HG02884 (cell line): ENCODE data around the gene LRIG2.
"Not testable (repeated sequence)": the region's sequence is repeated elsewhere in the genome, so short reads cannot be mapped to it uniquely, and the experiment has no call there.

Experiments used
- ATAC-seq: cut with Tn5 transposase; IDR thresholded peaks from one replicate; pipeline ENCODE4 v1.9.1; 2021; ENCODE audit warnings: mild to moderate bottlenecking, moderate library complexity; ENCODE audit not compliant: unreplicated experiment

LRIG2 gene

DNA sequence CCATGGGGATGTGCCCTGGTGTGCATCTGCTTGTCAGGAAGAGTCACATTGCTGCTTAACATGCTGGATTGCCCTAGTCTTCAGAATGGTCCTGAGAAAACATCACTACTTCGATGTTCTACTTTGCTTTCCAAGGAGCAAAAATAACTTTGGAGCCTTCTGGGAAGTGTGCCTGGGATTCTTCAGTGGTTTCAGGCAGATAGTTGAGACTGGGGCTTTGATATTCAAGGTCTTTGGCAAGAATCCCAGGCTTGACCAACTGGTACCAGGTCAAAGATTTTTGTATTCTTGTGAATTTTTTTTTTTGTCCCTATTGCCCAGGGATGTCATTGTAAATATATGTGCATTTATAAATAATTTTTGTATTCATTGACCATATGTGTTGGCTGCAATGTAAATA is 51.4 kb downstream of the LRIG2 start:
- no peak for ATAC-seq

DNA sequence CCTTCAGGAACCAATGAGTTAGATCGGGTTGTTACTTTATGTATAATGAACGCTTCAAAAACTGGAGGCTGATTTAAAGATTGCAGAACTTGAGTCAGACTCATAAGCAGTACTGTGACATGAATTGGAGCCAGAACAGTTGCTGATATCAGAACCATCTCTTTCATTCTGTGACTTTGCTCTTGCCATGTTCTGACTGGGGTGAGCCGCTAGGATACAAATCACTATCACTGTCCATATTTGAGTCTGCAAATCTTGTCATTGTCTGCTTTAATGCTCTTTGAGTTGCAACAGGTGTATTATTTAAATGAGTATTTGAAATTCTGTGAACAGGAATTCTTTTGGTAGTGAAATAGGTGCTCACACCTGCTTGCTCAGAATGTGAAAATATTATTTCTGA is 52.5 kb downstream of the LRIG2 start:
- no peak for ATAC-seq

DNA sequence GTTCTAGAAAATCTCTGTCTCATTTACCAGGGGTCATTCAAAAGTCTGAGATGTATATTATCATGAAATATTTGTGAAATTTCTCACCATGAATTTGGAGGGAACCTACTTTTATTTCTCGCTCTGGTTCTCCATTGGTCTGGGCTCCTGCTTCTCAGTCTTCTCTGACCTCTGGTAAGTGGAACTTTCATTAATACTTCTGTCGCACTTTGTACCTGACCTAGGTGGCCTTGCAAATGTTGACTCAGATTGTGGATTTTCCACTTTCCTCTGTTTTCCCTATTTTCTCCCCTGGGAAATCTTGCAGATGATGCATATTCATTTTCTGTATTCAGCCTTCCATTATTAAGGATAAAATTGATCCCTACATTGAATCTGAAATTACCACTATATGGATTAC is 53.2 kb downstream of the LRIG2 start:
- no peak for ATAC-seq

DNA sequence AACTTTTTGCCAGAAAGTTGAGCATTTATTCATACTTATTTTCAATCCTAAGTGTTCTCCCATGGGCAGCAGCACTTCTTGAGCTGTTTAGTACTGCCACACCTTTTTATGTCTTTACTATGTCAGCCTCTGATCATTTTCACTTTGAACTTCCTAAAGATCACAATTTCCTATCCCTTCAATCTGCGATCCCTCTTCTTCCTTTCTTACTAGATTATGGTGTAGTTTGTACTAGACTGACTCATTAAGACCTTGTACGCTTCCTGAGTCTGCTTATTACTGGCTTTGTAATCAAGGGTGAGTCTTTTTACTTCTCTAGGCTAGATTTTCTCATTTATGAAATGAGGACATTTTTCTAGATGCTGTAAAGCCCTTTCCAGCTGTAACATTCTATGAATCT is 55.1 kb downstream of the LRIG2 start:
- no peak for ATAC-seq

DNA sequence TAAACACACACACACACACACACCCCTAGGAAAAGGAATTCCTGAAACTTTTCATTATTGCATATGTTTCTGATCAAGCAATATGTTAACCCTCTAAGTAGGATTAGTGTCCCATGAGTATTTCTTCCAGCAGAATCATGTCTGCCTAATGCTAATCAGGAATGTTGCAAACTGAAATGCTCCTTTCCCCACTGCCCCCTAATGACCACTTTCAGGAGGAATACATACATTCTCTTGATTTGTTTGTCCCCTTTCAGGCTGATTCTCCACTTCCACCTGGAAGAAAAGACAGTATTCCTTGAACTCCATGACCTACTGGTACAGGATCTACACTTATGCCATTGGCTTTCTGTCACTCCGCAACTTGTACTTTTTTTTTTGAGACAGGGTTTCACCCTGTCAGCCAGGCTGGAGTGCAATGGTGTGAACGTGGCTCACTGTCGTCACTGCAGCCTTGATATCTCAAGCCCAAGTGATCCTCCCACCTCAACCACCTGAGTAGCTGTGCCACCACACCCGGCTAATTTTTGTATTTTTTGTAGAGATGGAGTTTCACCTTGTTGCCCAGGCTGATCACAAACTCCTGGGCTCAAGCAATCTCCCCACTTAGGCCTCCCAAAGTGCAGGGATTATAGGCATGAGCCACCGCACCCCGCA is 56.7 kb downstream of the LRIG2 start:
- ATAC-seq = no peak

DNA sequence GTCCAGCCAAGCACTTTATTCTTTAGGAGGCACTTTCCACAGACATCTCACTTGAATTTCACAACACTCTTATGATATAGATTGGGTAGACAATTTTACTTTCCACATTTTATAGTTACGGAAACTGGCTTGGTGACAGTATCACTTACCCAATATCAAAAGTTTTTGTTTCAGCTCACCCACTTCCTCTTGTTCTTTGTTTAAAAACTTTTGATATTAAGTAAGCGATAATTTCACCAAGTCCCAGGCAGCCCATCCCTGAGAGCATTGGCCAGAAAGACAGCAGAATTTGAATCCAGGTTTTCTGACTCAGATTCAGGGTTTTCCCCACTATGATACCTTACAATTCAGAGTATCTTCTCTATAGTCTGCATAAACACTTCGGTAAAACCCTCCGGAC is 60.0 kb downstream of the LRIG2 start:
- no peak for ATAC-seq

DNA sequence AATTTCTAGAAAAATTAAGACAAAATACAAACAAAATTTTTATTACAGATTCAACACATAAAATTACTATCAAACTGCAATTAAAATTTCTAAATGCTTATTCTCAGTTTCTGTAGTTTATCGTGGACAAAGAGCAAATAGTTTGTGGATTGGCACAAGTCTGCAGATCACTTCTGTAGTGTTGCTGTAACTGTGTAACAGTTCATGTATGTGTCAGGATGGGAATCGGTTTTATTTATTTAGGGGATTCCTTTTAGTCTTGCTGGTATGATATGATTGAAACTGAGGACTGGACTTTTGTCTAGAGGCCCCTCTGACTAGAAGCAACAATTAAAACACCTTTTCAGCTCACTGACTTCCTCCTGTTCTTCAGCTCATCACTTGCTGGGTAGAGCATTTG is 60.8 kb downstream of the LRIG2 start:
- ATAC-seq = no peak

DNA sequence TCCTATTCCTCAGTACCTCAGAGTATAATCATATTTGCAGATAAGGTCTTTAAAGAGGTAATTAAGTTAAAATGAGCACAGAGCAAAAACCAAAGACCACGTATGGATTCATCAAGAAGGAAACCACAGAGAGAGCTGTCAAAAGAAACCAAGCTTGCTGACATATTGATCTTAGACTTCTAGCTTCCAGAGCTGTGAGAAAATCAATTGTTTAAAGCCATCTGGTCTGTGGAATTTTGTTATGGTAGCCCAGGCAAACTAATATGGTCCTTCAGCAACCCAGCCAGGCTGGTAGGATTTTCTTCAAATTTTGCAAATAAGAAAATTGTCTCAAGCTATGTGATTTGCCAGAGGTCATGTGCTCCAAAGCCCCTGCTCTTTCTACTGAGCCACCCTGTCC is 62.5 kb downstream of the LRIG2 start:
- ATAC-seq = no peak

DNA sequence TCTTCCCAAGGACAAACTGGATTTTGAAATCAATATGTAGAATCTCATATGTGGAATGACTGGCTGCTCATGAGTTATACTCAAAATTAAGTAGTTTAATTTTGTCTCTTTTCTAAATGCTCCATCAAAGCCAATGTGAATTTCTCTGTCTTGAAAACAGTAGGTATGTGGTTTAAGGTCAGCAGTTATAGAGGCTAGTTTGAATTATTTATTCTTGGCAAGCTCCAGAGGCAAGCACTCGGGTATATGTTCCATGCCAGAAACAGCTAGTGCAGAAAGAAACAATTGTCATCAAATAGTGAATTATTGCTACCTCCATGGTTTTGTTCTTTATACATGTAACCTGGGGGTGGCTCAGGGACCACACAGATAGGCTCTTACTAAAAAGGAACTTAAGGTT is 63.5 kb downstream of the LRIG2 start:
- ATAC-seq = no peak

DNA sequence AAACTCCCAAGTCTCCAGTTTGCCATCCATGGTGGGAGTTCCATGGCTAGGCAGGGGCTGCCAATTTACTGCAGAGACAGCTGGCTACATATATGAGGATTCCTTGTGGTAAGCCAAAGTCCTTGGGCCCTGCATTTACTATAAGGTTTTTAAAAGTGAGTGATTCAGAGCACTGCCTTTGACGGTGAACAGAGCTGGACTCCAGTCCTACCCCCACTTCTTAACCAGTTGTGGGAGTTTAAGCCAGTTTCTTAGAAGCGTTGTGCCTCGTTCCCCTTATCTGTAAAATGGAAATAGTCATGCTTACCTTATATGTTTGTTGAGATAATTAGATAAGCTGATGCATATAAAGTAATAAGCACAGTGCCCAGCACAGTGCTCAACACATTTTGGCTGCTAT is 64.6 kb downstream of the LRIG2 start:
- no peak for ATAC-seq

DNA sequence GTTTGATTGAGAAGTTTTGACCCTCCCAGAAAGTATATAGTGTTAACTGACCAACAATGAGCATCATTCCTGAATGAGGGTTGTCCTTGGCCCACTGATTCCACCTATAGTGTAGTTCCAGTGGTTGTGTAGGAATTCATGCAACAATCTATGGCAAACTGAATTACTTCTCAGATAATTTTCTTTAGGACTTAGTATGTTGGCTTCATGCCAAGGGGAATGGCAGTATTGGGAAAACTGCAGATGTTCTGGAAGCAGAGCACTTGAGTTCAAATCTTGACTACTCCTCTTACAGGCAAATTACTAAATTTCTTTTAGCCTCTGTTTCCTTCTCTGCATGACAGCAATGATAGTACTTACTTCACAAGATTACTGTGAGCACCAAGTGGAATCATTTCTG is 65.8 kb downstream of the LRIG2 start:
- ATAC-seq = no peak

DNA sequence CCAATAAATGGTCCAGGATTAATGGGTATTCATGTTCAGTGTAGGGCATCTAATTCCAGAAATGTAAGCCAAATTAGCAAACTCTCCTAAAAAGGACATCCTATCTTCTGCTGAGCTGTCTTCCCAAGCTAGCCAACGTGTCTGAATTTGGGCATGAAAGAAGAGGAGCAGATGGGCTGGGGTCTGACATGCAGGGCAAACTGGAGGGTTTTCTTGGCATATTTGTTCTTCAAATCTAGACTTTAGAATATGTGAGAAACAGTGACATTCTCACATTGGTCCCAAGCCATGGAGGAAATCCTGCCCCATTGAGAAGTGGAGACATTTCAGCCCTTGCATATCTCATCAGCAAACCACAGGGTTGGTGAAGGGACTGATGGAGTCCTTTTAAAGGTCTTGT is 67.2 kb downstream of the LRIG2 start:
- peak; percentile 8 for ATAC-seq

DNA sequence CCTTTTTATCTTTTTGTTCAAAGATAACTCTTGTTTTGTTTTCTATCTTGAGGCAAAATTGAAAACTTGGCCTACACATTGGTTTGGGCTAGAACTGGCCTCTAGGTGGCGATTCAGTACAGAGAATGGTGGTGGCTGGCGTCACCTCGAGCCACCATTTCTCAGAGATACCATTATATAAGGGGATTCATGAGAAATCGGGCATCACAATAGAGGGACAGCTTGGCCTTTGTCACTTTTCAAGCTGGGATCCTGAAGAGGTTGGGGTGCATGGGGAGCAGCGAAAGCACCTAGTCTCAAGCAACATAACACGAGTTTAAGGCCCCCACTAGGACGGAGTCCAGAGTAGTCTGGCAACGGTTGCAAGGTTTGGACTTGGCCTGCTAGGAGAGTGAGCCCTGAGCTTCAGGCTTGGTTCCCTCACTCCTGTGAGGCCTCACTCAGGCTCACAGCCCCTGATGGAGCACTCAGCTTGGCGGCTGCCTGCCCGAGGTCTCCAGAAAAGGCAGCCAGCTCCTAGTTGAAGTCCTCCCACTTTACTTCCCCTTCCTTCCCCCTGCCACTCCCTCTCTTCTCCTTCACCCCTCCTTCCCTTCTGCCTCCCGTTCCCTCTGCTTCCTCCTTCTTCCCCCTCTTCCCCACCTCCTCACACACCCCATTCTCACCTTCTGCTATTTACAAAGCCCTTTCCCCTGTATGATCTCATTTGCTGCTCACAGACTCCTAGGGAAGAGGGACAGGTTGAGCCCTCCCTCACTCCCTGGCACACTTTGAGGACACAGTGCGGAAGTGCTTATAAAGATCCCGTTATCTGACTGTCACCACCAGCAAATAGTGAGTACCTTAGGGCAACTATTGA is 67.8 kb downstream of the LRIG2 start:
- ATAC-seq = peak; percentile 78

DNA sequence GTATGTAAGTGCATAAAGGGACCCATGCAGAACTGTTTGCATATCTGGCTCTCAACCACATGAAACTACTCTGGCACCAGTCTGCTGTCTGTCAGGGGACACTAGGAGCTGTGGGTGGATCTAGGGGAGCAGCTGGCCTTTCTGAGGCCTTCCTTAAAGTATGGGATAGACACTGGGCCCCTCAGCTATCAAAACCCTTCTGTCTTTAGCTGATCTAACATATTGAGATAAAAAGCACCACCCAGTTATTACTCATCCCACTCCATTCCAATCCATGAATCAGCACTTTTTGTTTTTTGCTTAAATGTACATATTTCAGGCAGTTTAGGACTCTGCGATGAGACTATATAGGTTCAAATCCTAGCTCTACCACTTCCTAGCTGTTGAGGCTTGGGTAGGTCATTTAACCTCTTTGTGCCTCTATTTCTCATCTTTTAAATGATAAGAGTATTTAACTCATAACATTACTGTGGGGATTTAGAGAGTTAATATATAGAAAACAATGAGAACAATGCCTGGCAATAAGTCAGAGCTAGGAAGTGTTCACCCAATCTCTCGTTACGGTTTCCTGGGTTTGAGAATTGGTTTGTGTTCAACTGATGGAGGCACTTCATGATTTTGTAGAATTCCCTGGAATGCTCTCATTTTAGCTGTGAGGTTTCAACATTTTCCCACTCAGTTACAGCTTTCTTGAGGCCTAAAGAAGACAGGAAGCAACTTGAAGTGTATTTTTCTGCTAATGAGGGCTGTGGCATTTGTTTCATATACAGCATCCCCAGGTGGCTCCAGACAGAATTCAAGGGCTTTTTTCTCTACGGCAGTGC is 68.9 kb downstream of the LRIG2 start:
- ATAC-seq = no peak

DNA sequence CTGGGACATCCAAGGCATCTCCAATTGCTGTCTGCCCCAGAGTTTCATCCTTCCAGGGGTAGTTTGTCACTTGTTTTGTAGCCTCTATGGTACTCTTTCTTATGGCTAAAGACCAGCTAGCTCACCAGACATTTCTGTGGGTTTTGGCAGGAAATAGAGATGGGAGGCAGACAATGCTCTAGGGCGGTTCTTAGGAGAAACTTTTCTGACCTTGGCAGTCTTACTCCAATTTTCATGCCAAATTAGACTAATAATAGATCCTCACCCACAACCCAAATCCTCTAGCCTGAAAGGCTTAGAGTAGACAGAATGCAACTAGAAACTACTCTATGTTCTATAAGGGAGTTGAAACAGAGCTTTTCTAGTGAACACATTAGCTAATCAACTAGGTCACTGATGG is 69.8 kb downstream of the LRIG2 start:
- no peak for ATAC-seq

DNA sequence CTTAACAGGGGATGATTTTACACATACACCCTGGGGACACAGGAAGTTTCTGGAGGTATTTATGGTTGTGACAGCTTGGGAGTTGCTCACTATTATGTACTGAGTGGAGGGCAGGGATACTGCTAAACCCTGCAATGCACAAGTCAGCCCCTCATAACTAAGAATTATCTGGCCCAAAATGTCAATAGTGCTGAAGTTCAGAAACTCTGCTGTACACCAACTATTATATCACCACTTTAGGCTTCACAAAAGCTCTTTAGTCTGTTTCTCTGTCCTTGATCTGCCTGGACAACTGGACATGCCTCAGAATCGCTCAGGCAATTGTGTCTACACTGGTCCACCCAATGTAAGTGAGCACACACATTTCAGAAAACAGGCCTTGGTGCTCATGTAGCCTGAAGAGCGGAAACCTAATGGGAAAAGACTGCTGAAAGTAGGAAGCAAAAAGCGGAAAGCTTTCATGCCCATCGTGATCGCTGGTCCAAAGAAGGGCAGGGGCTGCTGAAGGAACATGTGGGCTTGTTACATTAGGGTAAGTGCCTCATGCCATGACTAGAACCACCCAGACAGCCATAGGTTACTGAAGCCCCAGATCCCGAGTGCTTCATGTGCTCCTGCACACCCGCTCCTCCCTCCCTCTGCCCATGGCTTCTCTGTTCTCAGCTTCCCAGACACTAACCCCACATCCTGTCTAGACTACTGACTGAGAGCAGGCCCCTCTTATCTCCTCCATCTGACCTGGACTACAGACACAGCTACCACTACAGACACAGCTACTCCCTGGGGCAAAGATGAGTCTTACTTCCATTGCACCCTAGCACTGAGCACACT is 73.5 kb downstream of the LRIG2 start:
- no peak for ATAC-seq

DNA sequence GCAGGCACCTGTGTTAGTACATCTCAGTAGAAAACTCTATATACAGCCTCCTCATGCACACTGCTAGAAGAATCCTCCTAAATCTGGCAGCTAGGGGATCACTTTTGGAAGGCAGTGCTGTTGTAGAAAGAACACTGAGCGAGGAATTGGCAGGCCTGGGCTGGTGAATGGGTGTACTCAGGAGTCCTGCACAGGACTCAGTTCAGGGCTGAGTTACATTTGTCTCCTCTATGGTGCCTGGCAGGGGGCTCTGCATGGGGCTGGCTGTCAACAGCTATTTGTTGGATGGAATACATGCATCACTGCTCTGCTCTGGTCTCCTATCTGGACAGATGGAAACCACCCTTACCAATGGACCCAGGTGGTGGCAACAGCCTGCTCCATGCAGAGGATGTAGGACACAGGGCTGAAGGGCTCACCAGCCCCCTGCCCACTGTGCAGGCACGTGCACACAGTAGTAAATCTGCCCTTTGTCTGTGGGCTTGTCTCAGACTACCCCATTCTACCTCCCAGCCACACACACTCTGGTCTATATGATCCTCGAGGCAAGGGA is 74.2 kb downstream of the LRIG2 start:
- no peak for ATAC-seq

DNA sequence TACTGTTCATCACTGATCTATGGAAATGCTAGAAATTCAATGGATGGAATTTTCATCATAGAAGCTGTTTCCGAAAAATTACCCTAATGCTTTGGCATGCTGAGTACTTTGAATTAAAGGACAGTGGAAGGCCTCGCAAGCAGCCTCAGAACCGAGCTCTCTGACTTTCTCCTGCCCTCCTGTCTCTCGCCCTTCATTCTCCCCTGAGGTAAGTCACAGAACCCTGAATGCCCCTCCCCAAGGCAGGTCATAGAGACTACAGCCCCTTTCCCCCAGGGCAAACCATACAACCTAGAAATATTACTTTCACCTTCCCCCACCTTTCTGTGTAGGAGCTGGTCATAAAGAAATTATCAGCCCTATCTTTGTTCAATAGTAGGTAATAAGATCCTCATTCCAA is 74.8 kb downstream of the LRIG2 start:
- no peak for ATAC-seq

DNA sequence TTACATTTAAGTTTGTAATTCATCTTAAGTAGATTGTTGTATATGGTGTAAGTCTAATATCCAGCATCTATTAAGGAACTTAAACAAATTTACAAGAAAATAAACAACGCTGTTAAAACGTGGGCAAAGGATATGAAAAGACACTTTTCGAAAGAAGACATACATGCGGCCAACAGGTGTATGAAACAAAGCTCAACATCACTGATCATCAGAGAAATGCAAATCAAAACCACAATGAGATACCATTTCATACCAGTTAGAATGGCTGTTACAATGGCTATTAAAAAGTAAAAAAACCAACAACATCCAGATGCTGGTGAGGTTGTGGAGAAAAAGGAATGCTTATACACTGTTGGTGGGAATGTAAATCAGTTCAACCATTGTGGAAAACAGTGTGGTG is 77.5 kb downstream of the LRIG2 start:
- not testable (repeated sequence) for ATAC-seq

DNA sequence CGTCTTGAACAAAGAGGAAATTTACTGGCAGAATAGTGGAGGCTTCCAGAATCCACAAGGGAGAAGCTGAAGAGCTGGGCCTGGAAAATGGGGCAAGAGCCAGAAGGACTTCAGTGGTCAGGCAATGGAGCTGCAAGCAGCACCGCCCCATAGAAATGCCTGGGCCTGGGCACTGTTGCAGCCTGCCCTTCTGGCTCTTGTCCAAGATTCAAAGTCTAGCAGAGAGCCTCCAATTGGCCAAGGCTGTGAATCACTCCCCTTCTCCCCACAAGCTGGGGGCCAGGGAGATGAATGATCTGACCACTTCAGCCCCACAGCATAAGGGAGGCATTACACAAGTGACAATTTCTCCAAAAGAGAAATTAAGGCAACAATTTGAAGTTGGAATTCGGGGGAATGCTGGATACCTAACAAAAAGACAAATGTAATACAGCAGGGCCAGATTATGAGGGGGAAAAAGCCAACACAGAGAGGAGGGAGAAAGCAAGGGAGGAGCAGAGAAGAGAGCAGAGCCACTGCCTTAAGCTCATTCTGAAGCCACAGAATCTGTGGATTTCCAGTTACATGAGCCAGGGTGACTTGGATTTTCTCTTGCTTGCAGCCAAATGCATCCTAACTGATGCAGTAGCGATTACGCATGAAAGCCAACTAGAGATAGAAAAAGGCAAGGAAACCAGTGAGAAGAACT is 80.3 kb downstream of the LRIG2 start:
- no peak for ATAC-seq
